Measurements from ENCODE around the gene TMEM229B. TPM values are rescaled to one million over a fixed set of nuclear protein-coding genes. Genes with fewer than 3 reads are reported as not detected.

The TMEM229B gene
- total and polyA plus RNA-seq, 2 of the 4 experiments (the other 2 are of a cell fraction) = under 0.01 TPM; not detected in 1

- dilution Hi-C loops (cut with HindIII; ENCODE audit: low sequenced_read_pairs, unreplicated experiment) (no loop called here), in situ Hi-C loops (cut with MboI; ENCODE audit: low sequenced_read_pairs) (loop anchor here (10.0 to 25.0 kb wide), 2 partner anchors 106 to 263 kb away; partner anchors contain the start of gene RDH12), intact Hi-C loops (cut with micrococcal nuclease) (no loop called here)
- no peak overlapping the region for H3K4ac ChIP-seq (ENCODE audit: low read depth, low read length)
- BruUV-seq (replicated peaks) = no TSS peak
- H3K4me3 ChIP-seq (ENCODE audit: insufficient read depth, low read depth, low read length) = no peak overlapping the region
- no peaks in the 10 kb centered on the region for H3K36me3 ChIP-seq (ENCODE audit: control insufficient read depth, insufficient read depth, low read length)
- H3K56ac ChIP-seq (ENCODE audit: extremely low read depth, insufficient read depth, low read length) = no peak overlapping the region
- no peak overlapping the region for H3K4me2 ChIP-seq (ENCODE audit: low read depth, low read length)
- no peak overlapping the region for H3K27ac ChIP-seq (ENCODE audit: insufficient read depth, low read length)
- H4K5ac ChIP-seq (ENCODE audit: low read depth, low read length) = no peak overlapping the region
- H3K9me3 ChIP-seq (ENCODE audit: control insufficient read depth, insufficient read depth, low read length) = no peaks in the 10 kb centered on the region
- POLR2A ChIA-PET (ENCODE audit: unreplicated experiment) = no interaction called here
- no peak for ATAC-seq (ENCODE audit: low read depth)
- H3K9ac ChIP-seq (ENCODE audit: low read depth, low read length) = no peak overlapping the region
- H3K4me1 ChIP-seq (ENCODE audit: control insufficient read depth, insufficient read depth, low read length) = no peaks in the 10 kb centered on the region
- no peaks in the 10 kb centered on the region for H4K20me1 ChIP-seq (ENCODE audit: insufficient read depth, low read length)
- CTCF ChIA-PET = no interaction called here
- no peak overlapping the region for H3K14ac ChIP-seq (replicated peaks; ENCODE audit: low read depth, low read length)
- H3K23ac ChIP-seq (ENCODE audit: low read depth, low read length) = no peak overlapping the region
- no peak overlapping the region for H2AK5ac ChIP-seq (ENCODE audit: low read depth, low read length)
- H3K27me3 ChIP-seq (ENCODE audit: control insufficient read depth, insufficient read depth, low read length) = peaks cover 34% of the 10 kb centered on the region
- TF ChIP-seq SMC3 (IDR thresholded peaks at IDR 0.05; ENCODE audit: low read depth, low read length) = no peak
- TF ChIP-seq BHLHE40 (IDR thresholded peaks at IDR 0.05; ENCODE audit: low read depth, low read length) = no peak
- no peak for TF ChIP-seq MAZ (IDR thresholded peaks at IDR 0.05; ENCODE audit: borderline replicate concordance, low read depth, low read length)
- TF ChIP-seq MAFK (IDR thresholded peaks at IDR 0.05; ENCODE audit: low read depth, low read length) = no peak
- TF ChIP-seq RCOR1 (IDR thresholded peaks at IDR 0.05; ENCODE audit: insufficient replicate concordance, low read length) = no peak
- TF ChIP-seq RFX5 (IDR thresholded peaks at IDR 0.05; ENCODE audit: low read depth, low read length) = no peak
- TF ChIP-seq CEBPB (IDR thresholded peaks at IDR 0.05; ENCODE audit: low read depth, low read length) = no peak
- TF ChIP-seq RAD21 (IDR thresholded peaks at IDR 0.05; ENCODE audit: low read length) = no peak
- no peak for TF ChIP-seq FOS (IDR thresholded peaks at IDR 0.05; ENCODE audit: low read depth, low read length)
- no peak for TF ChIP-seq CTCF (conservative IDR thresholded peaks at IDR 0.05; ENCODE audit: low read depth, low read length)
- TF ChIP-seq ELK1 (IDR thresholded peaks at IDR 0.05; ENCODE audit: borderline replicate concordance, low read depth, low read length) = no peak
- TF ChIP-seq CHD1 (IDR thresholded peaks at IDR 0.05; ENCODE audit: low read depth, low read length) = no peak
- no peak for TF ChIP-seq POLR2A (IDR thresholded peaks at IDR 0.05; ENCODE audit: low read depth, low read length)
- no peak for TF ChIP-seq USF2 (IDR thresholded peaks at IDR 0.05; ENCODE audit: low read depth, low read length)
- no peak for TF ChIP-seq NFE2L2 (IDR thresholded peaks at IDR 0.05; ENCODE audit: low read depth, low read length)
- no peak for TF ChIP-seq MXI1 (IDR thresholded peaks at IDR 0.05; ENCODE audit: borderline replicate concordance, low read depth, low read length)
- no peak overlapping the region for H2BK120ac ChIP-seq (ENCODE audit: low read depth, low read length)
- H3K18ac ChIP-seq (ENCODE audit: low read depth, low read length) = no peak overlapping the region
- H2AK9ac ChIP-seq (replicated peaks; ENCODE audit: low read depth, low read length, poor library complexity) = no peak overlapping the region
- H4K8ac ChIP-seq (ENCODE audit: low read depth in 2 of 2, low read length in 2 of 2) = no peak overlapping the region
- no CpG with 5 or more reads among the region's 2 CpGs for WGBS, 2 experiments (ENCODE audit: extremely low coverage in 2 of 2, insufficient read length in 1 of 2)
- no peak overlapping the region for H2BK20ac ChIP-seq (ENCODE audit: low read depth, low read length)
- H4K91ac ChIP-seq (ENCODE audit: insufficient read depth, low read depth, low read length) = no peak overlapping the region
- H2BK15ac ChIP-seq (ENCODE audit: low read depth, low read length) = no peak overlapping the region
- no peaks in the 10 kb centered on the region for H3K79me1 ChIP-seq (ENCODE audit: low read depth in 1 of 2, low read length in 2 of 2)
- no peaks in the 10 kb centered on the region for H3K9me1 ChIP-seq (ENCODE audit: insufficient read depth, low read length)
- no peak overlapping the region for H2AFZ ChIP-seq (replicated peaks; ENCODE audit: low read length, poor library complexity)
- DNase-seq = no peak
- H2BK5ac ChIP-seq (ENCODE audit: low read depth, low read length, poor library complexity, severe bottlenecking) = no peak overlapping the region
These were observed 39.4 kb downstream of the TMEM229B start for GRCh38 chr14:67449096-67449495.
